Measurements from ENCODE around the gene RPL9.

Gene RPL9

DNA sequence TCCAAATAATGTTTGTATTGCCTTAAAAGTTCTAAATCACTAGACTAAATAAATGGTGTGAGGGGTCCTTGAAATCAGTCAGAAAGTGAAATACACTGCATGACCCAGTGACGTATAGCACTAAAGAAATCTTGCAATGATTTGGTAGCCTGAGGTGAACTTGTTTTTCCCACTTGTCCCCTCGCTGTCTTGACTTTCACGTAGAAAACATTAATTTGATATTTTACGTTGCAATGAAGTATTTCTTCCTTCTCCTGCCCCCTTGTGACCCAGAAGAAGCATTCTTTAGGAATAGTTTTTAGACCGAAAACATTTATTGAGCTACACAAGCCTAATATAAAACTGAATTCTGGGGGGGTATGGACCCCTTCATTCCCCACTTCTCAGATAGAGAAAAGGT lies 48.3 kb downstream of the RPL9 start:
- H3K4me1 ChIP-seq (ENCODE audit: low read depth, poor library complexity, severe bottlenecking), result no peaks in the 10 kb centered on the region
- H4K20me1 ChIP-seq (ENCODE audit: insufficient read depth), result no peaks in the 10 kb centered on the region
- H3K79me2 ChIP-seq (ENCODE audit: insufficient read depth, low read depth), result no peaks in the 10 kb centered on the region
- no peaks in the 10 kb centered on the region for H3K36me3 ChIP-seq (ENCODE audit: insufficient read depth)
- no peak overlapping the region for H3K4me2 ChIP-seq
- TF ChIP-seq, protein P1, sequence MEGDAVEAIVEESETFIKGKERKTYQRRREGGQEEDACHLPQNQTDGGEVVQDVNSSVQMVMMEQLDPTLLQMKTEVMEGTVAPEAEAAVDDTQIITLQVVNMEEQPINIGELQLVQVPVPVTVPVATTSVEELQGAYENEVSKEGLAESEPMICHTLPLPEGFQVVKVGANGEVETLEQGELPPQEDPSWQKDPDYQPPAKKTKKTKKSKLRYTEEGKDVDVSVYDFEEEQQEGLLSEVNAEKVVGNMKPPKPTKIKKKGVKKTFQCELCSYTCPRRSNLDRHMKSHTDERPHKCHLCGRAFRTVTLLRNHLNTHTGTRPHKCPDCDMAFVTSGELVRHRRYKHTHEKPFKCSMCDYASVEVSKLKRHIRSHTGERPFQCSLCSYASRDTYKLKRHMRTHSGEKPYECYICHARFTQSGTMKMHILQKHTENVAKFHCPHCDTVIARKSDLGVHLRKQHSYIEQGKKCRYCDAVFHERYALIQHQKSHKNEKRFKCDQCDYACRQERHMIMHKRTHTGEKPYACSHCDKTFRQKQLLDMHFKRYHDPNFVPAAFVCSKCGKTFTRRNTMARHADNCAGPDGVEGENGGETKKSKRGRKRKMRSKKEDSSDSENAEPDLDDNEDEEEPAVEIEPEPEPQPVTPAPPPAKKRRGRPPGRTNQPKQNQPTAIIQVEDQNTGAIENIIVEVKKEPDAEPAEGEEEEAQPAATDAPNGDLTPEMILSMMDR (conservative IDR thresholded peaks at IDR 0.05; ENCODE audit: low read depth, low read length), result no peak
- no peaks in the 10 kb centered on the region for H3K27me3 ChIP-seq (ENCODE audit: insufficient read depth, low read depth)
- H3K27ac ChIP-seq, result no peak overlapping the region
- H3K9ac ChIP-seq, result no peak overlapping the region
- no peak overlapping the region for H2AFZ ChIP-seq (ENCODE audit: low read depth)
- no peak overlapping the region for H3K4me3 ChIP-seq (IDR thresholded peaks at IDR 0.05; ENCODE audit: insufficient read depth, low read depth, low read length)

DNA sequence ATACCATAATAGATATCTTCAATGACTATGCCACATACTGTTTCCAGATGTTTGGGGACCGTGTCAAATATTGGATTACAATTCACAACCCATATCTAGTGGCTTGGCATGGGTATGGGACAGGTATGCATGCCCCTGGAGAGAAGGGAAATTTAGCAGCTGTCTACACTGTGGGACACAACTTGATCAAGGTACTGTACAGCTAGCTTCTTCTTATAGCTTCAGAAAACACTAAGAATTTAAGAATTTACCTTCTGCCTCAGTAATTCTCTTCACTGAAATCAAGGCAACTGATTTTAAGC lies 51.2 kb downstream of the RPL9 start:
- H3K4me1 ChIP-seq (ENCODE audit: low read depth, poor library complexity, severe bottlenecking), result no peaks in the 10 kb centered on the region
- no peak overlapping the region for H3K27ac ChIP-seq
- TF ChIP-seq, protein P1 (conservative IDR thresholded peaks at IDR 0.05; ENCODE audit: low read depth, low read length), result no peak
- H3K36me3 ChIP-seq (ENCODE audit: insufficient read depth), result no peaks in the 10 kb centered on the region
- H2AFZ ChIP-seq (ENCODE audit: low read depth), result no peak overlapping the region
- H3K4me2 ChIP-seq, result no peak overlapping the region
- H3K79me2 ChIP-seq (ENCODE audit: insufficient read depth, low read depth), result no peaks in the 10 kb centered on the region
- H3K27me3 ChIP-seq (ENCODE audit: insufficient read depth, low read depth), result no peaks in the 10 kb centered on the region
- H3K4me3 ChIP-seq (IDR thresholded peaks at IDR 0.05; ENCODE audit: insufficient read depth, low read depth, low read length), result no peak overlapping the region
- no peaks in the 10 kb centered on the region for H4K20me1 ChIP-seq (ENCODE audit: insufficient read depth)
- no peak overlapping the region for H3K9ac ChIP-seq

DNA sequence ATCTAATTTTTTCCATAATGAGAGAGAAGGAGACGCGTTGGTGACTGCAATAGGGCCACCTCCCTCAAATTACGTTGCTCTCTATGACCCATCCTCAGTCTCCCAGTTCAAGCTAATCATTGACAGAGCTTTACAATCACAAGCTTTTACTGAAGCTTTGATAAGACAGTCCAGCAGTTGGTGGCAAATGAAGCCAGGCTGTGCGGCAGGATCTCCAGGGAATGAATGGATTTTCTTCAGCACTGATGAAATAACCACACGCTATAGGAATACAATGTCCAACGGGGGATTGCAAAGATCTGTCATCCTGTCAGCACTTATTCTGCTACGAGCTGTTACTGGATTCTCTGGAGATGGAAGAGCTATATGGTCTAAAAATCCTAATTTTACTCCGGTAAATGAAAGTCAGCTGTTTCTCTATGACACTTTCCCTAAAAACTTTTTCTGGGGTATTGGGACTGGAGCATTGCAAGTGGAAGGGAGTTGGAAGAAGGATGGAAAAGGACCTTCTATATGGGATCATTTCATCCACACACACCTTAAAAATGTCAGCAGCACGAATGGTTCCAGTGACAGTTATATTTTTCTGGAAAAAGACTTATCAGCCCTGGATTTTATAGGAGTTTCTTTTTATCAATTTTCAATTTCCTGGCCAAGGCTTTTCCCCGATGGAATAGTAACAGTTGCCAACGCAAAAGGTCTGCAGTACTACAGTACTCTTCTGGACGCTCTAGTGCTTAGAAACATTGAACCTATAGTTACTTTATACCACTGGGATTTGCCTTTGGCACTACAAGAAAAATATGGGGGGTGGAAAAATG lies 51.7 kb downstream of the RPL9 start, which contains the start of gene KLB:
Gene KLB, plus strand, starts transcription at position 168 of the 821 bp plus-strand sequence. Its CDS starts 20 bp downstream, at position 188.
- Histone ChIP-seq H3K9ac (no peak within 1 kb of the TSS), H3K4me3 (IDR thresholded peaks at IDR 0.05; ENCODE audit: insufficient read depth, low read depth, low read length) (no peak within 1 kb of the TSS), H3K4me2 (no peak within 1 kb of the TSS)

More for the DNA sequence above, 51.7 kb downstream of the RPL9 start, which contains the start of gene KLB:
- no peaks in the 10 kb centered on the region for H3K79me2 ChIP-seq (ENCODE audit: insufficient read depth, low read depth)
- no peaks in the 10 kb centered on the region for H3K36me3 ChIP-seq (ENCODE audit: insufficient read depth)
- no peak within 1 kb of the TSS for H2AFZ ChIP-seq (ENCODE audit: low read depth)
- no peaks in the 10 kb centered on the region for H4K20me1 ChIP-seq (ENCODE audit: insufficient read depth)
- H3K27ac ChIP-seq, result no peak within 1 kb of the TSS
- no peaks in the 10 kb centered on the region for H3K4me1 ChIP-seq (ENCODE audit: low read depth, poor library complexity, severe bottlenecking)
- TF ChIP-seq, protein P1 (conservative IDR thresholded peaks at IDR 0.05; ENCODE audit: low read depth, low read length), result no peak
- no peaks in the 10 kb centered on the region for H3K27me3 ChIP-seq (ENCODE audit: insufficient read depth, low read depth)

Data from KMS-11 (cell line).